ENCODE measurements around the gene CHRDL2.
"Not testable (repeated sequence)": the region's sequence is repeated elsewhere in the genome, so short reads cannot be mapped to it uniquely, and the experiment has no call there.

The CHRDL2 gene

GRCh38 chr11:74663315-74663714 is 67.9 kb downstream of the CHRDL2 start:
- no peak for DNase-seq

GRCh38 chr11:74662487-74663103 is 68.6 kb downstream of the CHRDL2 start:
- DNase-seq = no peak

- DNase-seq = not testable (repeated sequence)
Measured at GRCh38 chr11:74659124-74659523, 72.1 kb downstream of the CHRDL2 start.

GRCh38 chr11:74654976-74655375 is 76.2 kb downstream of the CHRDL2 start:
- DNase-seq = no peak

- no peak for DNase-seq
Measured at GRCh38 chr11:74650498-74650897, 80.7 kb downstream of the CHRDL2 start.

GRCh38 chr11:74648894-74649293 is 82.3 kb downstream of the CHRDL2 start:
- no peak for DNase-seq

GRCh38 chr11:74647831-74648230 is 83.4 kb downstream of the CHRDL2 start:
- DNase-seq = no peak

- DNase-seq = no peak
Measured at GRCh38 chr11:74647404-74647803, 83.8 kb downstream of the CHRDL2 start.

- DNase-seq = no peak
Measured at GRCh38 chr11:74646954-74647353, 84.3 kb downstream of the CHRDL2 start.

All from NCI-H526 treated with DMSO at 0.1 percent for 48 hours (cell line).